Endodermal cell (in vitro differentiated cells): ENCODE results near the gene SAMD13. TPM values are rescaled to one million over a fixed set of nuclear protein-coding genes. Genes with fewer than 3 reads are reported as not detected.

ENCODE experiments used
- DNase-seq: peaks from one replicate; pipeline ENCODE4 v3.0.0-alpha.2; 2017
- H3K27ac ChIP-seq: 2 replicates; pipeline ENCODE4 v1.5.1; 2013; ENCODE audit warnings: mild to moderate bottlenecking, low read depth, low read length, moderate library complexity
- H3K27me3 ChIP-seq: 2 replicates; pipeline ENCODE4 v1.6.1; 2013; ENCODE audit warnings: mild to moderate bottlenecking, low read length, moderate library complexity; ENCODE audit not compliant: insufficient read depth, control insufficient read depth, poor library complexity, severe bottlenecking
- H3K36me3 ChIP-seq: 2 replicates; pipeline ENCODE4 v1.7.0; 2013; ENCODE audit warnings: mild to moderate bottlenecking, low read length, moderate library complexity; ENCODE audit not compliant: control insufficient read depth, insufficient read depth
- H3K4me1 ChIP-seq: one replicate; pipeline ENCODE4 v1.7.0; 2013; ENCODE audit warnings: low read length; ENCODE audit not compliant: control insufficient read depth, insufficient read depth
- H3K4me3 ChIP-seq: 2 replicates; pipeline ENCODE4 v1.5.1; 2013; ENCODE audit warnings: mild to moderate bottlenecking, low read length, moderate library complexity
- H3K9ac ChIP-seq: 2 replicates; pipeline ENCODE4 v1.6.1; 2013; ENCODE audit warnings: mild to moderate bottlenecking, low read length, moderate library complexity; ENCODE audit not compliant: poor library complexity, severe bottlenecking; ENCODE audit errors: extremely low read depth
- H3K9me3 ChIP-seq: 2 replicates; pipeline ENCODE4 v1.6.1; 2013; ENCODE audit warnings: mild to moderate bottlenecking, low read length, moderate library complexity; ENCODE audit not compliant: control insufficient read depth
- H3K27ac Mint-ChIP-seq: 2 replicates; pipeline ENCODE4 v1.8.0; 2020; ENCODE audit warnings: mixed read lengths
- H3K27me3 Mint-ChIP-seq: 2 replicates; pipeline ENCODE4 v1.8.0; 2021; ENCODE audit warnings: mild to moderate bottlenecking, mixed read lengths; ENCODE audit not compliant: insufficient read depth
- H3K36me3 Mint-ChIP-seq: 2 replicates; pipeline ENCODE4 v1.8.0; 2020; ENCODE audit warnings: low read depth, mixed read lengths
- H3K4me1 Mint-ChIP-seq: 2 replicates; pipeline ENCODE4 v1.8.0; 2020; ENCODE audit warnings: mixed read lengths
- H3K4me3 Mint-ChIP-seq: 2 replicates; pipeline ENCODE4 v1.8.0; 2020; ENCODE audit warnings: mild to moderate bottlenecking, moderate library complexity, mixed read lengths
- H3K9me3 Mint-ChIP-seq: 2 replicates; pipeline ENCODE4 v1.8.0; 2020; ENCODE audit warnings: mild to moderate bottlenecking, mixed read lengths
- CTCF ChIP-seq: fragments of 200-600 bp; sonication (generic); conservative IDR thresholded peaks from 2 replicates; pipeline ENCODE4 v1.5.0; 2021; ENCODE audit warnings: antibody characterized with exemption, mild to moderate bottlenecking
- WGBS, 2 experiments: methylation state at CpG; one replicate each; pipeline versions ENCODE4 v1.1.5 to v1.1.7; 2013; ENCODE audit warnings: missing lambda C conversion rate in 2 of 2, mixed read lengths in 1 of 2; ENCODE audit not compliant: insufficient coverage in 1 of 2, insufficient read length in 1 of 2; 5-methylcytosine and 5-hydroxymethylcytosine counted together
- total RNA-seq, 2 donors: library from RNA; stranded (reverse); fragmentation: NEBNext Ultra II Directional in 1 of 2; extraction: Animal tissue kit (Norgen Biotek cat#: 25700) in 1 of 2; gene quantifications; 2 replicates in 1 of 2; 3 replicates in 1 of 2; pipeline ENCODE4 v1.2.1, GENCODE V29; 2021

The SAMD13 gene
- total RNA-seq, 2 donors from 2014 or later: 1.8 to 2.5 TPM

GRCh38 chr1:84363019-84363418 is 61.5 kb downstream of the SAMD13 start:
- H3K4me3 Mint-ChIP-seq: no peak overlapping the region
- 94 to 97% methylated on average over 4 to 5 of the region's 5 CpGs for WGBS, 2 experiments
- H3K9me3 ChIP-seq: peaks cover 6% of the 10 kb centered on the region
- peaks cover 11% of the 10 kb centered on the region for H3K4me1 Mint-ChIP-seq
- no peaks in the 10 kb centered on the region for H3K36me3 ChIP-seq
- H3K27ac ChIP-seq: no peak overlapping the region
- TF ChIP-seq CTCF: no peak
- H3K36me3 Mint-ChIP-seq: no peaks in the 10 kb centered on the region
- peaks cover 16% of the 10 kb centered on the region for H3K27me3 ChIP-seq
- H3K9me3 Mint-ChIP-seq: no peaks in the 10 kb centered on the region
- no peak for DNase-seq
- no peak overlapping the region for H3K27ac Mint-ChIP-seq
- H3K27me3 Mint-ChIP-seq: peaks cover 13% of the 10 kb centered on the region
- H3K9ac ChIP-seq: no peak overlapping the region
- no peak overlapping the region for H3K4me3 ChIP-seq
- H3K4me1 ChIP-seq: no peaks in the 10 kb centered on the region

- no peaks in the 10 kb centered on the region for H3K36me3 Mint-ChIP-seq
- H3K27ac Mint-ChIP-seq: no peak overlapping the region
- Histone ChIP-seq H3K9ac (no peak overlapping the region), H3K4me3 (no peak overlapping the region), H3K27me3 (peaks cover 10% of the 10 kb centered on the region), H3K36me3 (no peaks in the 10 kb centered on the region), H3K27ac (no peak overlapping the region), H3K4me1 (no peaks in the 10 kb centered on the region), H3K9me3 (peaks cover 6% of the 10 kb centered on the region)
- no peak for DNase-seq
- no peaks in the 10 kb centered on the region for H3K9me3 Mint-ChIP-seq
- WGBS, 2 experiments: 91 to 95% methylated on average over 3 to 5 of the region's 5 CpGs
- H3K4me1 Mint-ChIP-seq: peaks cover 11% of the 10 kb centered on the region
- H3K4me3 Mint-ChIP-seq: no peak overlapping the region
- TF ChIP-seq CTCF: no peak
- peaks cover 10% of the 10 kb centered on the region for H3K27me3 Mint-ChIP-seq
Measured at GRCh38 chr1:84363622-84364021, 62.1 kb downstream of the SAMD13 start.

- no peak for TF ChIP-seq CTCF
- no peak overlapping the region for H3K9ac ChIP-seq
- H3K27me3 Mint-ChIP-seq: peaks cover 10% of the 10 kb centered on the region
- no peaks in the 10 kb centered on the region for H3K36me3 Mint-ChIP-seq
- no peak for DNase-seq
- peaks cover 7% of the 10 kb centered on the region for H3K27me3 ChIP-seq
- H3K4me3 ChIP-seq: no peak overlapping the region
- peaks cover 4% of the 10 kb centered on the region for H3K4me1 Mint-ChIP-seq
- WGBS, 2 experiments: 59 to 67% methylated on average over 3 of the region's 3 CpGs
- H3K4me1 ChIP-seq: no peaks in the 10 kb centered on the region
- no peak overlapping the region for H3K27ac ChIP-seq
- H3K4me3 Mint-ChIP-seq: no peak overlapping the region
- no peak overlapping the region for H3K27ac Mint-ChIP-seq
- peaks cover 6% of the 10 kb centered on the region for H3K9me3 ChIP-seq
- no peaks in the 10 kb centered on the region for H3K36me3 ChIP-seq
- no peaks in the 10 kb centered on the region for H3K9me3 Mint-ChIP-seq
Measured at GRCh38 chr1:84365225-84366221, 64.0 kb downstream of the SAMD13 start.
